HEK293 (cell line): ENCODE data around the gene AGAP1.

Experiments used
- CTCF ChIP-seq: fragments of 450-650 bp; formaldehyde crosslinking; IDR thresholded peaks from 2 replicates; pipeline ENCODE4 v1.5.1; 2016; ENCODE audit warnings: missing biosample characterization, missing genetic modification characterization
- INSM2 ChIP-seq: fragments of 450-650 bp; formaldehyde crosslinking; IDR thresholded peaks from 2 replicates; pipeline ENCODE4 v1.5.1; 2016; ENCODE audit warnings: missing biosample characterization, missing genetic modification characterization
- PBX3 ChIP-seq: sonication (generic); formaldehyde crosslinking; IDR thresholded peaks from 2 replicates; pipeline ENCODE4 v1.8.1; 2022; ENCODE audit warnings: mild to moderate bottlenecking, moderate library complexity, missing genetic modification reagents
- RBAK ChIP-seq: fragments of 450-650 bp; formaldehyde crosslinking; IDR thresholded peaks from 2 replicates; pipeline ENCODE4 v1.5.1; 2016; ENCODE audit warnings: missing biosample characterization, missing genetic modification characterization
- SP2 ChIP-seq: fragments of 450-650 bp; formaldehyde crosslinking; IDR thresholded peaks from 2 replicates; pipeline ENCODE4 v1.5.1; 2016; ENCODE audit warnings: missing biosample characterization, missing genetic modification characterization
- ZBTB7A ChIP-seq: fragments of 450-650 bp; formaldehyde crosslinking; IDR thresholded peaks from 2 replicates; pipeline ENCODE4 v1.5.1; 2016; ENCODE audit warnings: low read depth, missing biosample characterization, missing genetic modification characterization
- ZIC2 ChIP-seq: fragments of 450-650 bp; formaldehyde crosslinking; IDR thresholded peaks from 2 replicates; pipeline ENCODE4 v1.5.1; 2016; ENCODE audit warnings: missing biosample characterization, missing genetic modification characterization
- ZNF280C ChIP-seq: fragments of 450-650 bp; formaldehyde crosslinking; IDR thresholded peaks from 2 replicates; pipeline ENCODE4 v1.5.1; 2016; ENCODE audit warnings: missing biosample characterization, missing genetic modification characterization
- ZNF324 ChIP-seq: fragments of 450-650 bp; formaldehyde crosslinking; IDR thresholded peaks from 2 replicates; pipeline ENCODE4 v1.5.1; 2016; ENCODE audit warnings: missing biosample characterization, missing genetic modification characterization
- ZNF530 ChIP-seq: fragments of 450-650 bp; formaldehyde crosslinking; IDR thresholded peaks from 2 replicates; pipeline ENCODE4 v1.5.1; 2016; ENCODE audit warnings: low read depth, missing biosample characterization, missing genetic modification characterization
- ZXDB ChIP-seq: fragments of 450-650 bp; formaldehyde crosslinking; IDR thresholded peaks from 2 replicates; pipeline ENCODE4 v1.5.1; 2016; ENCODE audit warnings: missing biosample characterization, missing genetic modification characterization

GRCh38 chr2:235651643-235652042 is 157.8 kb downstream of the AGAP1 start:
- TF ChIP-seq CTCF (no peak), ZNF530 (no peak), PBX3 (CRISPR knock-in tag) (no peak), ZIC2 (tag by site-specific recombination) (no peak), ZNF324 (tag by site-specific recombination) (no peak), ZBTB7A (tag by site-specific recombination) (no peak), INSM2 (no peak), RBAK (tag by site-specific recombination) (no peak), ZNF280C (tag by site-specific recombination) (no peak), ZXDB (no peak), SP2 (tag by site-specific recombination) (no peak)
